GM18909 (cell line): Measurements from ENCODE around the gene GOLGA6A.

Experiments used
- ATAC-seq: cut with Tn5 transposase; IDR thresholded peaks from one replicate; pipeline ENCODE4 v1.9.1; 2021; ENCODE audit warnings: mild to moderate bottlenecking; ENCODE audit not compliant: unreplicated experiment, poor library complexity

The GOLGA6A gene

GRCh38 chr15:74038707-74039655 is 43.4 kb downstream of the GOLGA6A start:
- no peak for ATAC-seq

DNA sequence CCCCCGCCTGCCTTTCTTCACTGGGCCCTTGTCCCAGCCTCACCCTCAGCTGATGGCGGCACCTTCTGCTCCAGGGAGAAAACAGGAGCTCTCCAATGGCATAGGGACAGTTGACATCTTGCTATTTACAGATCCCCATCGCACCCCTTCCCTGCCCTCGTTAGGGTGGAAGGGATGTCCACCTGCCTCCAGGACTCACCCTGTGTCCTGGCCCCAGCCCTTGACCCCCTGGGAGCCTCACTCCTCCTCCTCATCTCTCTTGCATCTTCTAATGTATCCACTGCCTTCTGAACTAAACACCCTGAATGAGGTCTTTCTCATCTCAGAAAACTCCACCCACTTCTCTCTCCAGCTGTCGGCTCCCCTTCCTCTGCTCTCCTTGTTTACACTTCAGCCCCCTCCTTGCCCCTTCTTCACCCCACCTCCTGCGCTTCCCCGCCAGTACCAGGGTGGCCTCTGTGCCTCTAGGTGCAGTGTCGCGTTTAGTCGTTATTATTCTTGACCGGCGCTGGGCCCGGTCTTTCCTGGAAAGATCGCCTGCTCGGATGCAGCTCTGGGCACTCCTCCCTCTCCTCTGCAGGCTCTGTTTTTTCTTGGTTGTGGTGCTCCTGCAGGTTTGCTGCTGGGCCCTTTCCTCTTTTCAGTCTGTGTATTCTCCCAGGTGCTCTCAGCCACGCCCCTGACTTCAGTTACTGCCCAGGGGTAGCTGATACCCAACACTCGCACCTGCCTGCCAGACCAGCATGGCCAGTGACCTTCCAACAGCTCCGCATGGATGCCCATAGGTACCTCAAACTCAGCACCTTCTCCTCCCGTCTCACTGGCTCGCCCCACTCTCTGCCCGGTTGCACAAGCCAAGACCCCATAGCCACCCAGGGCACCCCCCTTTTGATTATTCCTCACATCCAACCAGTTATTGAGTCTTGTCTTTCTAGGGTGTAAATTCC is 44.9 kb downstream of the GOLGA6A start:
- ATAC-seq = no peak

DNA sequence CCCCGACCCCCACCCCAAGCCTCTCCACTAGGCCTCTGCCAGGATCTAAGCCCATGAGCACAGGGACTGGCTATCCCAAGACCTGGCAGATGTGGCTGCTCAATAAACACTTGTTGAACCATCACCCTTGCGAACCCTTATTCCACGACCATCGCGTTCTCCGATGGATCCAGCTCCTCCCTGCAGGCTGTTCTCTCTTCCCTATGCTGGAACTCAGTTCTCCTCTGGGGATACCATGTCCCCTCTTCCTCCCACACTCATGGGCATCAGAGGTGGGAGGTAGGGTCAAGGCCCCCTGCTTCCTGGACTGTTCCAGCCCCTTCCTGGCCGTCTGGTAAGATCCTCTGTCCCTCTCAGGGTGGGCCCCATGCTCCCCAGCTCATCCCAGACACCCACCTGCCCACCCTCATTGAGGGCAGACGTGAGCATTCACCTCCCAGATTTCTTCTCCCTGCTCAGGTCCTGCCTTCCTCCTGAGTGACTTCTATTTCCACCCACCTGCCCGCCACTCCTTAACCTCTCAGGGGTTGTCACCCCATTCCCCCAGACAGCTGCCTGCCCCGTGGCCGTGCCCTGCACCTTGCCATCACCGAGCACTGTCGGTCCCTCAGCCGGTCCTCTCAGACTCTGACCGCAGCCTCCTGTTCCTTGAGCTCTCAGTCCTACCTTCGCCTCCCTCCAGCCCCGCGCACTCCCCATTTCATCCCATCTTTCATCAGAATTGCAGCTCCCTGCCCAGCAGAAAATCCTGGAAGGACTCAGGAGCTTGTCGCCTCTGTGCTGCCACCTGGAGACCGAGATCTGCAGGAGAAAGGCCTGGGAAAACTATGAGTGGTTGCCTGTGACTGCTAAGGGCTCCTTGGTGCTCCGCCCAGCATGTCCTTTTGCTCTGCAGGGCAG is 45.8 kb downstream of the GOLGA6A start:
- no peak for ATAC-seq

DNA sequence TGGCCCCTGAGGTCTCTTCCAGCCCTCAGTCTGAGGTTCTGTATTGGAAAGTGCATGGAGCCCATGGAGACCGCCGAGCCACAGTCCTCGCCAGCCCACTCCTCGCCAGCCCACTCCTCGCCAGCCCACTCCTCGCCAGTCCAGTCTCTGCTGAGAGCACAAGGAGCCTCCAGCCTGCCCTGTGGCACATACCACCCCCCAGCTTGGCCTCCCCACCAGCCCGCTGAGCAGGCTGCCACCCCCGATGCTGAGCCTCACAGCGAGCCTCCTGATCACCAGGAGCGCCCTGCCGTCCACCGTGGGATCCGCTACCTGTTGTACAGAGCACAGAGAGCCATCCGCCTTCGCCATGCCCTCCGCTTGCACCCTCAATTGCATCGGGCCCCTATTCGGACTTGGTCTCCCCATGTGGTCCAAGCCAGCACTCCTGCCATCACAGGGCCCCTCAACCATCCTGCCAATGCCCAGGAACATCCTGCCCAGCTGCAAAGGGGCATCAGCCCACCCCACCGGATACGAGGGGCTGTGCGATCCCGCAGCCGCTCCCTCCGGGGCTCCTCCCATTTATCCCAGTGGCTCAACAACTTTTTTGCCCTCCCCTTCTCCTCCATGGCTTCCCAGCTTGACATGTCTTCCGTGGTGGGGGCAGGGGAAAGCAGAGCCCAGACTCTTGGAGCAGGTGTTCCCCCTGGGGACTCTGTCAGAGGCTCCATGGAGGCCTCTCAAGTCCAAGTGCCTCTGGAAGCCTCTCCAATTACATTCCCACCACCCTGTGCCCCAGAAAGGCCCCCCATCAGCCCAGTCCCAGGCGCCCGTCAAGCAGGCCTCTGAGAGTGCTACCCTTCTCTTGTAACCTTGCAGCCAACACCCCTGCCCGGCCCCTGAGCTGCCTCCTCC is 47.0 kb downstream of the GOLGA6A start:
- ATAC-seq = no peak

GRCh38 chr15:74034206-74034755 is 48.1 kb downstream of the GOLGA6A start:
- no peak for ATAC-seq

- ATAC-seq = no peak
These were observed 49.5 kb downstream of the GOLGA6A start for GRCh38 chr15:74032606-74033561.

DNA sequence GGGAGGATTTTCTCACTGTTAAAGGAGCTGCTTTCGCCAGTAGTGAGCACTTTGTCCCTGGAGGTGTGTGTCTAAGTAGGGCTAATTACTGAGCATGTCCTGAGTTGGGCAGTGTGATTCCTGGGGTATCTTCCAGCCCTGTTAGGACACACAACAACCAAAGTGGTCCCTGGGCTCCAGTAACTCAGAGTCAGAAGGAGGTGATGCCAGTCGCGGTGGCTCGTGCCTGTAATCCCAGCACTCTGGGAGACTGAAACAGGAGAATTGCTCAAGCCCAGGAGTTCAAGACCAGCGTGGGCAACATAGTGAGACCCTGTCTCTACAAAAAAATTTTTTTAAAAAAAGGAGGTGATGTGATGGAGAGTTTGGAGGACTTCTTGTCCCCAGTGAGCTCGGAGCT is 50.3 kb downstream of the GOLGA6A start:
- no peak for ATAC-seq

DNA sequence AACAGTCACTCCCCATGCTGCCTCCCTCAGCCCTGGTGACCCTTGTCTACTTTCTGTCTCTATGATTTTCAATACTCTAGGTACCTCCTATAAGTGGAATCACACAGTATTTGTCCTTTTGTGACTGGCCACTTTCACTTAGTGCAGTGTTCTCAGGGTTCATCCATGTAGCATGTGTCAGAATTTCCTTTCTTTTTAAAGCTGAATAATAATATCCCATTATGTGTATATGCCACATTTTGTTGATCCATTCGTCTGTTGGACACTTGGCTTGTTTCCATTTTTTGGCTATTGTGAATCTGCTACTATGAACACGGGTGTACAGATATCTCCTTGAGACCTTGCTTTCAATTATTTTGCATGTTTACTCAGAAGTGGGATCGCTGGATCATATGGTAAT is 53.7 kb downstream of the GOLGA6A start:
- no peak for ATAC-seq

DNA sequence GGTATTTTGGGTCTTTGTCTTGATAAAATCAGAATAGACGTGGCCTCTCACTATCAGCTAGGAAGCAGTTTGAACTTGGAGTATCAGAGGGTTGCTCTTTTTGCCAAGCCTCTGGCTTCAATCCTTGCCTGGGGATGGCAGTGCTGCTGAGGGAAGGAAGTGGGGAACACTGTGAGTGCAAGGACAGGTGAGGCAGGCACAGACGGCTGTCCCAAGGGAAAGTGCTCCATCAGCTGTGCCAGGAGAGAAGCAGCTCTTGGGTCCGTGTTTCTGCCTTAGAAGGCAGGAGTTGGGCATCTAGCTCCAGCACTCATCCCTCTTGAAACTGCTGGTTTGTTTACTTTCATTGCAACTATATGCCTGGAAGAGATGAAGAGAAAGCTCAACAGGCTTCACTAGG is 54.7 kb downstream of the GOLGA6A start:
- no peak for ATAC-seq

- no peak for ATAC-seq
These were observed 56.9 kb downstream of the GOLGA6A start for GRCh38 chr15:74025436-74025835.

- no peak for ATAC-seq
These were observed 57.7 kb downstream of the GOLGA6A start for GRCh38 chr15:74024687-74025086.

DNA sequence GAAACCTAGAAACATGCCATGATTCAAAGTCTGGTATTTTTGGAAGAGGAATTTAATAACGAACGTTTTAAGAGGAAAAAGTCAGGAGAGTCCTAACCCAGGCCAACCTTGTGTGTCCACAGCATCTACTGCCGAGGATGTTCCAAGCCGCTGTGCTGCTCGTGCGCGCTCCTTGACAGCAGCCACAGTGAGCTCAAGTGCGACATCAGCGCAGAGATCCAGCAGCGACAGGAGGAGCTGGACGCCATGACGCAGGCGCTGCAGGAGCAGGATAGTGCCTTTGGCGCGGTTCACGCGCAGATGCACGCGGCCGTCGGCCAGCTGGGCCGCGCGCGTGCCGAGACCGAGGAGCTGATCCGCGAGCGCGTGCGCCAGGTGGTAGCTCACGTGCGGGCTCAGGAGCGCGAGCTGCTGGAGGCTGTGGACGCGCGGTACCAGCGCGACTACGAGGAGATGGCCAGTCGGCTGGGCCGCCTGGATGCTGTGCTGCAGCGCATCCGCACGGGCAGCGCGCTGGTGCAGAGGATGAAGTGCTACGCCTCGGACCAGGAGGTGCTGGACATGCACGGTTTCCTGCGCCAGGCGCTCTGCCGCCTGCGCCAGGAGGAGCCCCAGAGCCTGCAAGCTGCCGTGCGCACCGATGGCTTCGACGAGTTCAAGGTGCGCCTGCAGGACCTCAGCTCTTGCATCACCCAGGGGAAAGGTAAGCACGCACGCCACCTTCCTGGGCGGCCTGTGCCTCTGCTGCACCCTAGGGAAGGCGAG is 59.5 kb downstream of the GOLGA6A start:
- ATAC-seq = no peak
